ENCODE data around the gene ERICH3. TPM values are rescaled to one million over a fixed set of nuclear protein-coding genes. Genes with fewer than 3 reads are reported as not detected.
"Not testable (repeated sequence)": the region's sequence is repeated elsewhere in the genome, so short reads cannot be mapped to it uniquely, and the experiment has no call there.

Gene ERICH3
- polyA plus RNA-seq, 1 donor = 1.1 TPM

DNA sequence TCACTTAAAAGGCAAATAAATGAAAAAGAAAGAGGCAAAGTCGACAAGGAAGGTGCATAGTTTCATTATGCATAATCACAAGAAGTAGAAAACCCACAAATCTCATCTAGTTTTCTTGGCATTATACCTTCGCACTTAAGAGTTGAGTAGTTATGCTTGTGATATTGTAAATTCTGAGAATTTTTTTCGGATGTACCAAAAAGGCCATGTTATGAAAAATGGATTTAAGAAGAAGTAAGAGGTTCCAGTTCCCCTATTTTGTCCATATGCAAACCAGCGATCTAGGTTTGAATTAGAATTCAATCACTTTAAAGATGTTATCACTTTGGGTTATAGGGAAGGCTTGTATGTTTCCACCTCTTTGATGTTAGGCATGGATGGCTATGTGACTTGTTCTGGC lies 7.9 kb upstream of the ERICH3 start:
- no peak overlapping the region for H3K4me3 ChIP-seq (ENCODE audit: low read length)
- WGBS (ENCODE audit: insufficient coverage, low lambda C conversion rate) = 100% methylated on average over 1 of the region's 4 CpGs
- H3K4me1 ChIP-seq (ENCODE audit: control insufficient read depth, insufficient read depth, low read length) = no peaks in the 10 kb centered on the region
- H3K27me3 ChIP-seq (ENCODE audit: control insufficient read depth, insufficient read depth, low read length) = peaks cover 2% of the 10 kb centered on the region
- H3K9me3 ChIP-seq (ENCODE audit: control insufficient read depth, low read depth, low read length) = no peaks in the 10 kb centered on the region
- H3K27ac ChIP-seq (ENCODE audit: low read length) = no peak overlapping the region
- DNase-seq = no peak
- no peaks in the 10 kb centered on the region for H3K36me3 ChIP-seq (ENCODE audit: control insufficient read depth, insufficient read depth, low read length)

DNA sequence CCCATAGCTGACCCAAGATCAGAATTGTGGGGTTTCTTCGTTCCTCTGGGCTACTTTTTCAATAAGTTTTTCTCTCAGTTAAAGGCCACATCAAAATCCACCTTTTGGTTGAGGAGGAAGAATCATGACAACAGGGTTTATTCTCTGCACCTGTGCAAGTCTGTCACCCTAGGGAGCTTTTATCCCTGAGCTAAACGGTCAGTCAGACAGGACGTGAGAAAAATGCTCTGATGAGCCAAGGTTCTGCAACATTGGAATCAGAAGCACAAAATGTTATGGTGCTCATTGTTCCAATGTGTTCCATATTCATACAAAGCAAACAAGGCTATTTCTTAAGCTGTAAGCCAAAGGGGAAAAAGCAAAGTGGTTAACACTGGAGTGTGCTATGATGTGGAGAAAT lies 7.4 kb upstream of the ERICH3 start:
- H3K4me3 ChIP-seq (ENCODE audit: low read length) = no peak overlapping the region
- no peaks in the 10 kb centered on the region for H3K36me3 ChIP-seq (ENCODE audit: control insufficient read depth, insufficient read depth, low read length)
- H3K4me1 ChIP-seq (ENCODE audit: control insufficient read depth, insufficient read depth, low read length) = no peaks in the 10 kb centered on the region
- H3K27ac ChIP-seq (ENCODE audit: low read length) = no peak overlapping the region
- WGBS (ENCODE audit: insufficient coverage, low lambda C conversion rate) = no CpG with 5 or more reads among the region's 3 CpGs
- DNase-seq = no peak
- H3K27me3 ChIP-seq (ENCODE audit: control insufficient read depth, insufficient read depth, low read length) = peaks cover 2% of the 10 kb centered on the region
- H3K9me3 ChIP-seq (ENCODE audit: control insufficient read depth, low read depth, low read length) = no peaks in the 10 kb centered on the region

GRCh38 chr1:74679811-74680210 lies 6.2 kb upstream of the ERICH3 start:
- 100% methylated on average over 1 of the region's 2 CpGs for WGBS (ENCODE audit: insufficient coverage, low lambda C conversion rate)
- DNase-seq = no peak
- Histone ChIP-seq H3K27me3 (ENCODE audit: control insufficient read depth, insufficient read depth, low read length) (peaks cover 2% of the 10 kb centered on the region), H3K9me3 (ENCODE audit: control insufficient read depth, low read depth, low read length) (no peaks in the 10 kb centered on the region), H3K4me3 (ENCODE audit: low read length) (no peak overlapping the region), H3K36me3 (ENCODE audit: control insufficient read depth, insufficient read depth, low read length) (no peaks in the 10 kb centered on the region), H3K4me1 (ENCODE audit: control insufficient read depth, insufficient read depth, low read length) (no peaks in the 10 kb centered on the region), H3K27ac (ENCODE audit: low read length) (no peak overlapping the region)

GRCh38 chr1:74677926-74678325 lies 4.3 kb upstream of the ERICH3 start:
- Histone ChIP-seq H3K4me1 (ENCODE audit: control insufficient read depth, insufficient read depth, low read length) (no peaks in the 10 kb centered on the region), H3K4me3 (ENCODE audit: low read length) (no peak overlapping the region), H3K27me3 (ENCODE audit: control insufficient read depth, insufficient read depth, low read length) (peaks cover 17% of the 10 kb centered on the region), H3K27ac (ENCODE audit: low read length) (no peak overlapping the region), H3K36me3 (ENCODE audit: control insufficient read depth, insufficient read depth, low read length) (no peaks in the 10 kb centered on the region), H3K9me3 (ENCODE audit: control insufficient read depth, low read depth, low read length) (no peaks in the 10 kb centered on the region)
- DNase-seq = no peak

- no peak for DNase-seq
- WGBS (ENCODE audit: insufficient coverage, low lambda C conversion rate) = 75% methylated on average over 2 of the region's 6 CpGs
- no peaks in the 10 kb centered on the region for H3K9me3 ChIP-seq (ENCODE audit: control insufficient read depth, low read depth, low read length)
Measured at GRCh38 chr1:74674278-74675048, 871 bp upstream of the ERICH3 start.

DNA sequence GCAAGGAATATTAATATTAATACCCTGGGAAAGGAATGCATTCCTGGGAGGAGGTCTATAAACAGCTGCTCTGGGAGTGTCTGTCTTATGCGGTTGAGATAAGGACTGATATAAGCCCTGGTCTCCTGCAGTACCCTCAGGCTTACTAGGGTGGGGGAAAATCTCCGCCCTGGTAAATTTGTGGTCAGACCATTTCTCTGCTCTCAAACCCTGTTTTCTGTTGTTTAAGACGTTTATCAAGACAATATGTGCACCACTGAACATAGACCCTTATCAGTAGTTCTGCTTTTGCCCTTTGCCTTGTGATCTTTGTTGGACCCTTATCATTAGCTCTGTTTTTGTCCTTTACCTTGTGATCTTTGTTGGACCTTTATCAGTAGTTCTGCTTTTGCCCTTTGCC lies 2.7 kb downstream of the ERICH3 start:
- H3K4me1 ChIP-seq (ENCODE audit: control insufficient read depth, insufficient read depth, low read length); H3K27ac ChIP-seq (ENCODE audit: low read length); H3K36me3 ChIP-seq (ENCODE audit: control insufficient read depth, insufficient read depth, low read length); H3K9me3 ChIP-seq (ENCODE audit: control insufficient read depth, low read depth, low read length); H3K4me3 ChIP-seq (ENCODE audit: low read length); DNase-seq: not testable (repeated sequence)
- peaks cover 18% of the 10 kb centered on the region for H3K27me3 ChIP-seq (ENCODE audit: control insufficient read depth, insufficient read depth, low read length)
- no CpG with 5 or more reads among the region's 3 CpGs for WGBS (ENCODE audit: insufficient coverage, low lambda C conversion rate)

More at GRCh38 chr1:74674278-74675048, 871 bp upstream of the ERICH3 start:
- Histone ChIP-seq H3K4me3 (ENCODE audit: low read length) (no peak overlapping the region), H3K36me3 (ENCODE audit: control insufficient read depth, insufficient read depth, low read length) (no peaks in the 10 kb centered on the region), H3K4me1 (ENCODE audit: control insufficient read depth, insufficient read depth, low read length) (no peaks in the 10 kb centered on the region), H3K27ac (ENCODE audit: low read length) (no peak overlapping the region), H3K27me3 (ENCODE audit: control insufficient read depth, insufficient read depth, low read length) (peaks cover 18% of the 10 kb centered on the region)

DNA sequence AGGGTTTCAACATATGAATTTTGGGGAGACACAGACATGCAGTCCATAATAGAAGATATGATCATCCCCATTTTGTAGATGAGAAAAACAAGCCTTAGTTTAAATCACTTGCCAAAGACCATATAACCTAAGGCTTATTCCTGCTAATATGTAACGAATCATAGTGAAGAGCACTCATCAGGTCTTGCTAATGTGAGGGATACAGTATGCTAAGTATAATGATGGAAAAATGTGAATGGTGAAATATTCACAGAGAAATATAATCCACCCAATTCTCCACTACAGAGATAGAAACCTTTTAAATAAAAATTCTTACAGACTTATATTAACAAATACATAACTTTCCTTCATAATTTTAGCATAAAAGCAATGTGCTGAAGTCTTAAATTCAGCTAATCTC lies 18.9 kb downstream of the ERICH3 start:
- H3K4me1 ChIP-seq (ENCODE audit: control insufficient read depth, insufficient read depth, low read length) = no peaks in the 10 kb centered on the region
- H3K27ac ChIP-seq (ENCODE audit: low read length) = no peak overlapping the region
- H3K4me3 ChIP-seq (ENCODE audit: low read length) = no peak overlapping the region
- H3K27me3 ChIP-seq (ENCODE audit: control insufficient read depth, insufficient read depth, low read length) = no peaks in the 10 kb centered on the region
- H3K36me3 ChIP-seq (ENCODE audit: control insufficient read depth, insufficient read depth, low read length) = no peaks in the 10 kb centered on the region
- 60% methylated on average over 1 of the region's 1 CpG for WGBS (ENCODE audit: insufficient coverage, low lambda C conversion rate)
- no peaks in the 10 kb centered on the region for H3K9me3 ChIP-seq (ENCODE audit: control insufficient read depth, low read depth, low read length)
- DNase-seq = no peak

DNA sequence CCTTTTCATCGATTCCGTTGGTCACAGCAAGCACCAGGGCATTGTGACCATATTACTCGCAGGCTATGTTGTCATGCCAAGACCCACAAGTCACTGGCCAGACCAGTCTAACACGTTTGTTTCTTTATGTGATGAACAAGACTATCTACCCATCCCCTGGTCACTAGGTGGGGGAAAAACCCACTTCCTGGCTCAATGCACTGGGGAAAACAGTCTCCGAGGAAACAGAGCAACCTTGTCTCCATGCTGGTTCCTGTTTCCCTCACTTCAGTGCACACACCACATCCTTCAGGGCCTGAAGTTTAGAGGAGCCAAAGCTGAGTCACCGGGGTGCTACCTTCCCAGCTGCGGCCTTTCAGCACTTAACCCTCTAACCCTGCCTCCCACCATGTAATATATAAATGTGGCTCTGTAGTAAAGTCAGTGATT lies 20.9 kb downstream of the ERICH3 start:
- WGBS (ENCODE audit: insufficient coverage, low lambda C conversion rate) = no CpG with 5 or more reads among the region's 7 CpGs

DNA sequence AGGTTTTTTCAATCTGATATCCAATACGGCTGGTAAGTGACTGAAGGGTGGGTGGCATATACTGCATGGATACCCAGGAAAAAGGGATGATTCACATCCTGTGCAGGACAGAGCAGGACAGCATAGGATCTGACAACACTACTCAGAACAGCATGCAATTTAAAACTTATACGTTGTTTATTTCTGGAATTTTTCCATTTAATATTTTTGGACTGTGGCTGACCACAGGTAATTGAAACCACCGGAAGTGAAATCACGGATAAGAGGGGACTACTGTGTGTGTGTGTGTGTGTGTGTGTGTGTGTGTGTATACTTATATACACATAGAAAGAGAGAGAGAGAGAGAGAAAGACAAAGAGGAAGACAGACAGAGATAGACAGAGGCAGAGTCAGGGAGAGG lies 23.0 kb downstream of the ERICH3 start:
- H3K27ac ChIP-seq (ENCODE audit: low read length) = no peak overlapping the region
- 90% methylated on average over 3 of the region's 4 CpGs for WGBS (ENCODE audit: insufficient coverage, low lambda C conversion rate)
- no peak for DNase-seq
- no peaks in the 10 kb centered on the region for H3K27me3 ChIP-seq (ENCODE audit: control insufficient read depth, insufficient read depth, low read length)
- H3K36me3 ChIP-seq (ENCODE audit: control insufficient read depth, insufficient read depth, low read length) = no peaks in the 10 kb centered on the region
- H3K4me3 ChIP-seq (ENCODE audit: low read length) = no peak overlapping the region
- H3K4me1 ChIP-seq (ENCODE audit: control insufficient read depth, insufficient read depth, low read length) = no peaks in the 10 kb centered on the region
- no peaks in the 10 kb centered on the region for H3K9me3 ChIP-seq (ENCODE audit: control insufficient read depth, low read depth, low read length)

More for the DNA sequence above, 20.9 kb downstream of the ERICH3 start:
- H3K36me3 ChIP-seq (ENCODE audit: control insufficient read depth, insufficient read depth, low read length) = no peaks in the 10 kb centered on the region
- H3K27ac ChIP-seq (ENCODE audit: low read length) = no peak overlapping the region
- H3K4me1 ChIP-seq (ENCODE audit: control insufficient read depth, insufficient read depth, low read length) = no peaks in the 10 kb centered on the region
- H3K4me3 ChIP-seq (ENCODE audit: low read length) = no peak overlapping the region
- no peak for DNase-seq
- H3K9me3 ChIP-seq (ENCODE audit: control insufficient read depth, low read depth, low read length) = no peaks in the 10 kb centered on the region
- H3K27me3 ChIP-seq (ENCODE audit: control insufficient read depth, insufficient read depth, low read length) = no peaks in the 10 kb centered on the region

DNA sequence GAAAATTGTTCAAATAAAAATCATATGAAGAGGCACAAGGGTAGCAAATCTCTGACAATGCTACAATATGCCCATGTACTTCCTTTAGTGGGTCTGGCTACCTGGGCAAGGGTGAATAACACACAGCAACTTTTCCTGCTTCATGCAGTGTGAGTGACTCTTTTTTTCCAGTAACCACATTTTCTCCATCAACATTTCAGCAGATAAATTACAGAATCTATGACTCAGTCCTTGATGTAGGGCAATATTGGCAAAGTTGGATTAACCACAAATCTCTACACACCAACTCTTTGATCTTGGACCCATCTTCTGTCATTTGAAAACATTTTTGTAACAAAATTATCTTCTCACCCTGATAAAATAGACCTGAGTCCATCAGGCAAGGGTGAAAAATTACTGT lies 31.7 kb downstream of the ERICH3 start:
- H3K9me3 ChIP-seq (ENCODE audit: control insufficient read depth, low read depth, low read length) = no peaks in the 10 kb centered on the region
- no peak for DNase-seq
- no peaks in the 10 kb centered on the region for H3K4me1 ChIP-seq (ENCODE audit: control insufficient read depth, insufficient read depth, low read length)
- H3K27ac ChIP-seq (ENCODE audit: low read length) = no peak overlapping the region
- H3K27me3 ChIP-seq (ENCODE audit: control insufficient read depth, insufficient read depth, low read length) = no peaks in the 10 kb centered on the region
- H3K36me3 ChIP-seq (ENCODE audit: control insufficient read depth, insufficient read depth, low read length) = no peaks in the 10 kb centered on the region
- H3K4me3 ChIP-seq (ENCODE audit: low read length) = no peak overlapping the region

DNA sequence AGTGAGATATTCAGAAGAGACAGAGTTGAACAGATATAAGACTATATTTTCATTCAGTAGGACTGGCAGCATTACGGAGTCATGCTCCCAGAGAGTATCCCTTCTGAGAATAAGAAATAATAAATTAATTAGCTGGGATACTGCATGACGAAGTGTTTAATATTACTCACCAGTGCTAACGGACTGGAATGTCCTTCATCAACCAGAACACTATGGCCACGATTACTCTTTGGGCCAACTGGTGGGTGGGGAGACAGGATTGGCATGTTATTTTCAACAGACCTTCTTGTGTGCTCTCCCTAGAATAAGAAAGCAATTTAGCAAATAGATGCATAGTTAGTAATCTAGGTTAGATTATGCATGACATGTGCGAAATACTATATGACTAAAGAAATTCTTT lies 32.4 kb downstream of the ERICH3 start:
- H3K27me3 ChIP-seq (ENCODE audit: control insufficient read depth, insufficient read depth, low read length) = no peaks in the 10 kb centered on the region
- H3K27ac ChIP-seq (ENCODE audit: low read length) = no peak overlapping the region
- no peak overlapping the region for H3K4me3 ChIP-seq (ENCODE audit: low read length)
- H3K4me1 ChIP-seq (ENCODE audit: control insufficient read depth, insufficient read depth, low read length) = no peaks in the 10 kb centered on the region
- H3K36me3 ChIP-seq (ENCODE audit: control insufficient read depth, insufficient read depth, low read length) = no peaks in the 10 kb centered on the region
- no peak for DNase-seq
- no CpG with 5 or more reads among the region's 5 CpGs for whole genome bisulfite sequencing (ENCODE audit: insufficient coverage, low lambda C conversion rate)
- H3K9me3 ChIP-seq (ENCODE audit: control insufficient read depth, low read depth, low read length) = no peaks in the 10 kb centered on the region
